Activated naive CD8-positive, alpha-beta T cell treated with anti-CD3 and anti-CD28 coated beads for 36 hours (primary cell): ENCODE results near the gene SRMS. TPM values are rescaled to one million over a fixed set of nuclear protein-coding genes. Genes with fewer than 3 reads are reported as not detected.

Experiments used
- DNase-seq: peaks from one replicate; pipeline ENCODE4 v3.0.0; 2021
- H3K27ac Mint-ChIP-seq: one replicate; pipeline ENCODE4 v1.8.0; 2022; ENCODE audit warnings: mild to moderate bottlenecking, moderate library complexity, mixed read lengths
- H3K27me3 Mint-ChIP-seq: one replicate; pipeline ENCODE4 v1.8.0; 2022; ENCODE audit warnings: mild to moderate bottlenecking, mixed read lengths
- H3K36me3 Mint-ChIP-seq: one replicate; pipeline ENCODE4 v1.8.0; 2021; ENCODE audit warnings: mild to moderate bottlenecking, mixed read lengths
- H3K4me1 Mint-ChIP-seq: one replicate; pipeline ENCODE4 v1.8.0; 2021; ENCODE audit warnings: mixed read lengths
- H3K4me3 Mint-ChIP-seq: one replicate; pipeline ENCODE4 v1.8.0; 2022; ENCODE audit warnings: mild to moderate bottlenecking, moderate library complexity, mixed read lengths
- H3K9me3 Mint-ChIP-seq: one replicate; pipeline ENCODE4 v1.8.0; 2022; ENCODE audit warnings: mixed read lengths
- total RNA-seq, 2 experiments: library from RNA; stranded (reverse); gene quantifications; one replicate each; pipeline ENCODE4 v1.2.3, GENCODE V29; 2021

SRMS gene
- total RNA-seq, 2 experiments from 2014 or later: not detected

GRCh38 chr20:63553251-63553932 is 5.8 kb upstream of the SRMS start:
- H3K27me3 Mint-ChIP-seq: peaks cover 13% of the 10 kb centered on the region
- peak overlapping the region; percentile 61 for H3K4me3 Mint-ChIP-seq
- peaks cover 12% of the 10 kb centered on the region for H3K4me1 Mint-ChIP-seq
- DNase-seq: peak; percentile 86
- H3K9me3 Mint-ChIP-seq: no peaks in the 10 kb centered on the region
- H3K27ac Mint-ChIP-seq: no peak overlapping the region
- no peaks in the 10 kb centered on the region for H3K36me3 Mint-ChIP-seq

GRCh38 chr20:63552481-63553249 is 5.1 kb upstream of the SRMS start:
- peaks cover 12% of the 10 kb centered on the region for H3K4me1 Mint-ChIP-seq
- H3K4me3 Mint-ChIP-seq: peak overlapping the region; percentile 61
- H3K27ac Mint-ChIP-seq: peak overlapping the region; percentile 43
- H3K9me3 Mint-ChIP-seq: no peaks in the 10 kb centered on the region
- peak; percentile 48 for DNase-seq
- H3K27me3 Mint-ChIP-seq: peaks cover 13% of the 10 kb centered on the region
- no peaks in the 10 kb centered on the region for H3K36me3 Mint-ChIP-seq

- no peaks in the 10 kb centered on the region for H3K36me3 Mint-ChIP-seq
- H3K9me3 Mint-ChIP-seq: no peaks in the 10 kb centered on the region
- no peak overlapping the region for H3K27ac Mint-ChIP-seq
- no peak for DNase-seq
- H3K4me3 Mint-ChIP-seq: no peak overlapping the region
- peaks cover 12% of the 10 kb centered on the region for H3K4me1 Mint-ChIP-seq
- H3K27me3 Mint-ChIP-seq: peaks cover 13% of the 10 kb centered on the region
Observed at GRCh38 chr20:63551068-63551467, 3.5 kb upstream of the SRMS start.

- peaks cover 14% of the 10 kb centered on the region for H3K4me1 Mint-ChIP-seq
- H3K27me3 Mint-ChIP-seq: peaks cover 13% of the 10 kb centered on the region
- no peak for DNase-seq
- H3K9me3 Mint-ChIP-seq: no peaks in the 10 kb centered on the region
- H3K27ac Mint-ChIP-seq: no peak overlapping the region
- no peak overlapping the region for H3K4me3 Mint-ChIP-seq
- H3K36me3 Mint-ChIP-seq: no peaks in the 10 kb centered on the region
Observed at GRCh38 chr20:63549679-63550282, 2.2 kb upstream of the SRMS start.

GRCh38 chr20:63549019-63549418 is 1.5 kb upstream of the SRMS start:
- no peak overlapping the region for H3K27ac Mint-ChIP-seq
- DNase-seq: no peak
- H3K4me1 Mint-ChIP-seq: peaks cover 14% of the 10 kb centered on the region
- H3K27me3 Mint-ChIP-seq: peaks cover 13% of the 10 kb centered on the region
- no peaks in the 10 kb centered on the region for H3K36me3 Mint-ChIP-seq
- H3K9me3 Mint-ChIP-seq: no peaks in the 10 kb centered on the region
- no peak overlapping the region for H3K4me3 Mint-ChIP-seq

GRCh38 chr20:63548542-63548941 is 993 bp upstream of the SRMS start:
- H3K4me1 Mint-ChIP-seq: peaks cover 14% of the 10 kb centered on the region
- peaks cover 13% of the 10 kb centered on the region for H3K27me3 Mint-ChIP-seq
- no peaks in the 10 kb centered on the region for H3K9me3 Mint-ChIP-seq

GRCh38 chr20:63546956-63547724 is 409 bp downstream of the SRMS start:
- Mint-ChIP-seq H3K4me1 (peaks cover 4% of the 10 kb centered on the region), H3K9me3 (no peaks in the 10 kb centered on the region), H3K4me3 (no peak overlapping the region), H3K27ac (no peak overlapping the region), H3K27me3 (peaks cover 13% of the 10 kb centered on the region), H3K36me3 (no peaks in the 10 kb centered on the region)
- DNase-seq: no peak

More at GRCh38 chr20:63548542-63548941, 993 bp upstream of the SRMS start:
- Mint-ChIP-seq H3K27ac (no peak overlapping the region), H3K36me3 (no peaks in the 10 kb centered on the region), H3K4me3 (no peak overlapping the region)
- no peak for DNase-seq

GRCh38 chr20:63546256-63546955 is 1.1 kb downstream of the SRMS start:
- H3K4me1 Mint-ChIP-seq: peaks cover 3% of the 10 kb centered on the region
- no peaks in the 10 kb centered on the region for H3K36me3 Mint-ChIP-seq
- no peak overlapping the region for H3K27ac Mint-ChIP-seq
- peaks cover 13% of the 10 kb centered on the region for H3K27me3 Mint-ChIP-seq
- no peak for DNase-seq
- no peaks in the 10 kb centered on the region for H3K9me3 Mint-ChIP-seq
- H3K4me3 Mint-ChIP-seq: no peak overlapping the region

- peaks cover 13% of the 10 kb centered on the region for H3K27me3 Mint-ChIP-seq
- H3K4me1 Mint-ChIP-seq: peaks cover 3% of the 10 kb centered on the region
- H3K27ac Mint-ChIP-seq: no peak overlapping the region
- H3K36me3 Mint-ChIP-seq: no peaks in the 10 kb centered on the region
- H3K4me3 Mint-ChIP-seq: no peak overlapping the region
- no peak for DNase-seq
- H3K9me3 Mint-ChIP-seq: no peaks in the 10 kb centered on the region
Observed at GRCh38 chr20:63545814-63546213, 1.7 kb downstream of the SRMS start.

GRCh38 chr20:63544958-63545516 is 2.5 kb downstream of the SRMS start:
- no peak overlapping the region for H3K27ac Mint-ChIP-seq
- H3K4me1 Mint-ChIP-seq: peaks cover 3% of the 10 kb centered on the region
- H3K9me3 Mint-ChIP-seq: no peaks in the 10 kb centered on the region
- peaks cover 10% of the 10 kb centered on the region for H3K27me3 Mint-ChIP-seq
- H3K36me3 Mint-ChIP-seq: no peaks in the 10 kb centered on the region
- no peak overlapping the region for H3K4me3 Mint-ChIP-seq
- no peak for DNase-seq

GRCh38 chr20:63544241-63544957 is 3.1 kb downstream of the SRMS start:
- no peak for DNase-seq
- Mint-ChIP-seq H3K36me3 (no peaks in the 10 kb centered on the region), H3K27me3 (peaks cover 6% of the 10 kb centered on the region), H3K9me3 (no peaks in the 10 kb centered on the region), H3K4me3 (no peak overlapping the region), H3K27ac (no peak overlapping the region), H3K4me1 (peaks cover 3% of the 10 kb centered on the region)

GRCh38 chr20:63543733-63544132 is 3.8 kb downstream of the SRMS start:
- Mint-ChIP-seq H3K4me1 (peaks cover 2% of the 10 kb centered on the region), H3K9me3 (no peaks in the 10 kb centered on the region), H3K36me3 (no peaks in the 10 kb centered on the region), H3K4me3 (no peak overlapping the region), H3K27me3 (peaks cover 3% of the 10 kb centered on the region), H3K27ac (no peak overlapping the region)
- no peak for DNase-seq

GRCh38 chr20:63543131-63543530 is 4.4 kb downstream of the SRMS start:
- Mint-ChIP-seq H3K36me3 (no peaks in the 10 kb centered on the region), H3K4me3 (no peak overlapping the region), H3K27me3 (no peaks in the 10 kb centered on the region), H3K9me3 (no peaks in the 10 kb centered on the region), H3K27ac (no peak overlapping the region), H3K4me1 (peaks cover 2% of the 10 kb centered on the region)
- no peak for DNase-seq

GRCh38 chr20:63542696-63543095 is 4.9 kb downstream of the SRMS start:
- no peak for DNase-seq
- H3K4me3 Mint-ChIP-seq: no peak overlapping the region
- H3K36me3 Mint-ChIP-seq: no peaks in the 10 kb centered on the region
- H3K27ac Mint-ChIP-seq: no peak overlapping the region
- no peaks in the 10 kb centered on the region for H3K9me3 Mint-ChIP-seq
- peaks cover 2% of the 10 kb centered on the region for H3K4me1 Mint-ChIP-seq
- no peaks in the 10 kb centered on the region for H3K27me3 Mint-ChIP-seq
